Parathyroid adenoma (tissue), 2 donors: ENCODE results near the gene TRPV2.

Experiments used
- H2AFZ ChIP-seq: fragments of 300-600 bp; sonication (generic); one replicate; pipeline ENCODE4 v1.7.0; 2017; ENCODE audit warnings: antibody characterized with exemption, mild to moderate bottlenecking
- H3K27ac ChIP-seq: fragments of 300-600 bp; sonication (generic); one replicate; pipeline ENCODE4 v1.7.0; 2017
- H3K27me3 ChIP-seq: fragments of 300-600 bp; sonication (generic); one replicate; pipeline ENCODE4 v1.7.0; 2017; ENCODE audit warnings: low read length; ENCODE audit not compliant: control insufficient read depth, insufficient read depth
- H3K36me3 ChIP-seq: fragments of 300-600 bp; sonication (generic); one replicate; pipeline ENCODE4 v1.7.0; 2017; ENCODE audit warnings: low read length; ENCODE audit not compliant: control insufficient read depth, insufficient read depth
- H3K4me1 ChIP-seq: fragments of 300-600 bp; sonication (generic); one replicate; pipeline ENCODE4 v1.7.0; 2017; ENCODE audit warnings: control low read depth
- H3K4me2 ChIP-seq: fragments of 300-600 bp; sonication (generic); one replicate; pipeline ENCODE4 v1.7.0; 2017; ENCODE audit warnings: low read length
- H3K4me3 ChIP-seq: fragments of 300-600 bp; sonication (generic); one replicate; pipeline ENCODE4 v1.7.0; 2017; ENCODE audit warnings: low read depth, low read length
- H3K79me2 ChIP-seq: fragments of 300-600 bp; sonication (generic); one replicate; pipeline ENCODE4 v1.7.0; 2017; ENCODE audit warnings: control low read depth
- H3K9ac ChIP-seq: fragments of 300-600 bp; sonication (generic); one replicate; pipeline ENCODE4 v1.7.0; 2017; ENCODE audit warnings: mild to moderate bottlenecking
- H3K9me3 ChIP-seq: fragments of 300-600 bp; sonication (generic); one replicate; pipeline ENCODE4 v1.7.0; 2017; ENCODE audit warnings: low read length; ENCODE audit not compliant: control insufficient read depth
- TF ChIP-seq, protein P1 (sequence below): fragments of 300-600 bp; sonication (generic); IDR thresholded peaks from one replicate; pipeline ENCODE4 v1.7.0; 2017; ENCODE audit warnings: antibody characterized with exemption, mild to moderate bottlenecking
- donor health status: primary hyperparathyroidism.

TRPV2 gene

DNA sequence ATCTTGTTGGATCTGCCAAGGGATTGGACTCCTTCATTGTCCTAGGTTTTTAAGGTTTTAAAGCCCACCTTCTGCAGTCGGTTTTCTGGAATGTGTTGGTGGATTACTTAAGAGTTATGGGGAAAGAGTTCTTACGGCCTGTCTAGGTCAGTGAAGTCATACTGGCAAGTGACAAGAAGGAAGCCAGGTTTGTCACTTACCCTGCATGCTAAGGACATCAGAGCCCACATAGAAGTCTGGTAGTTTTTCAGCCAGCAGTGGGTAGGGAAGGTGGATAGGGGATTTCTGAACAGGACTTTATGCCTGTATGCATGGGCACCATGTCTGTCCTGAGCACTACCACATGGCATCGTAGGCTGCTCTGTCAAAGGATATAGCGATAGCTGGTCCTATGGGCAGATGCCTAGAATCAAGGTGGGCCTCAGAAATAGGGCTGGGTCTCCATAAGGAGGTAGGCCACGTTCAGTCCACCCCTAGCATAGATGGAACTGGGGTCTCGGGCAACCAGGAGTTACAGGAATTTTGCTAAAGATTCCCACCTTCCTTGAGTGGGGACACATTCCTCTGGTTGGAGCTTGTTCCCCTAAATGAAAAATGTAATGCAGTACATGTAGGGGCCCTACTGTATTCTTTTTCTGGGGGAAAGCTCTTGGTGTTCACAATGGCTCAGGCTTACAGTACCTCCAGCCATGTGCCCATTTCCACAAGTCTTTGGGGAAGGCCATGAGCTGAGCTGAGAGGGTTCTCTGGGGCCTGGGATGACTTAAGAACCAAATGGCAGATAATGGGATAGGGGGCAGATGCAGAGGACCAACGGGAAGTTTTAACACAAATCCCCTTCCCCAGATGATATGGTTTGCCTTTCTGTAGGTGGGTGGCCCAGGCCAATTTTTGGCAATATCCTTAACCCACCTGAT, 27.5 kb downstream of the TRPV2 start:
- Histone ChIP-seq H3K27me3 (no peaks in the 10 kb centered on the region), H3K9ac (no peak overlapping the region), H3K79me2 (peaks cover 13% of the 10 kb centered on the region), H3K4me3 (no peak overlapping the region), H3K9me3 (no peaks in the 10 kb centered on the region), H3K4me1 (peaks cover 13% of the 10 kb centered on the region), H3K27ac (no peak overlapping the region), H3K4me2 (no peak overlapping the region), H3K36me3 (no peaks in the 10 kb centered on the region), H2AFZ (no peak overlapping the region)
- TF ChIP-seq, protein P1, sequence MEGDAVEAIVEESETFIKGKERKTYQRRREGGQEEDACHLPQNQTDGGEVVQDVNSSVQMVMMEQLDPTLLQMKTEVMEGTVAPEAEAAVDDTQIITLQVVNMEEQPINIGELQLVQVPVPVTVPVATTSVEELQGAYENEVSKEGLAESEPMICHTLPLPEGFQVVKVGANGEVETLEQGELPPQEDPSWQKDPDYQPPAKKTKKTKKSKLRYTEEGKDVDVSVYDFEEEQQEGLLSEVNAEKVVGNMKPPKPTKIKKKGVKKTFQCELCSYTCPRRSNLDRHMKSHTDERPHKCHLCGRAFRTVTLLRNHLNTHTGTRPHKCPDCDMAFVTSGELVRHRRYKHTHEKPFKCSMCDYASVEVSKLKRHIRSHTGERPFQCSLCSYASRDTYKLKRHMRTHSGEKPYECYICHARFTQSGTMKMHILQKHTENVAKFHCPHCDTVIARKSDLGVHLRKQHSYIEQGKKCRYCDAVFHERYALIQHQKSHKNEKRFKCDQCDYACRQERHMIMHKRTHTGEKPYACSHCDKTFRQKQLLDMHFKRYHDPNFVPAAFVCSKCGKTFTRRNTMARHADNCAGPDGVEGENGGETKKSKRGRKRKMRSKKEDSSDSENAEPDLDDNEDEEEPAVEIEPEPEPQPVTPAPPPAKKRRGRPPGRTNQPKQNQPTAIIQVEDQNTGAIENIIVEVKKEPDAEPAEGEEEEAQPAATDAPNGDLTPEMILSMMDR, result no peak

DNA sequence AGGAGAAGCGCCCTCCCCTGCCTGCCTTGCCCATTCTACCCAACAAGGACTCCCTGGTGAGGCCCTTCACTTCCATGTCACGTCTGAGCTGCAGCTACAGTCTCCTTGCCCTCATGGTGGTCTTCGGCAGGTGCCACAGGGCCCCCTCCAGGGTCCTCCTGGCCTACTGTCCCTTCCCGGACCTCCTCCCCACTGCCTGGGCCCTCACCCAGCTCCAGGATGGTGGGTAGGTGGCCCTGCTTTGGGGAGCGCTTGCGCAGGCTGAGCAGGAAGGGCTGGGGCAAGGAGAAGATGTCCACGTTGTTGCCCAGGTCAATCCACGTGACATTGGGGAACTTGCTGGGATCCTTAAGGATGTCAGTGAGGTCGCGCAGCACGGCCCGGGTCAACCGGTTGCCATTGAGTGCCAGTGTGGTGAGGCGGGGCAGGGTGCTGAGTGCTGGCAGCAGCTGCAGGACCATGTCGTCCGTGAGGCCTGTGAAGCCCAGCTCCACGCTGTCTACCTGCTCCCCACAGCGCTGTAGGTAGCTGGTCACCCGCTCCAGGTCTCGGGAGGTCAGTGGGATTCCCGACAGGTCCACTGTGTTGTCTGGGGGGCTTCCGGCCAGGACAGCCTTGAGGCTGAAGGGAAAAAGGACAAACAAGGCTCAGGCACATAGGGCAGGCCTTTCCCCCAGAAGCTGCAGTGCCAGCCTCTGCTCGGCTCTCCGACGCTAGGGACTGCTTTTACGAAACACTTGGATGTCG, 28.3 kb downstream of the TRPV2 start:
- TF ChIP-seq, protein P1, result no peak
- no peak overlapping the region for H3K4me2 ChIP-seq
- H3K9ac ChIP-seq, result no peak overlapping the region
- peaks cover 13% of the 10 kb centered on the region for H3K79me2 ChIP-seq
- no peaks in the 10 kb centered on the region for H3K36me3 ChIP-seq
- no peaks in the 10 kb centered on the region for H3K9me3 ChIP-seq
- peaks cover 8% of the 10 kb centered on the region for H3K4me1 ChIP-seq
- H3K27ac ChIP-seq, result no peak overlapping the region
- no peaks in the 10 kb centered on the region for H3K27me3 ChIP-seq
- no peak overlapping the region for H3K4me3 ChIP-seq
- H2AFZ ChIP-seq, result no peak overlapping the region

DNA sequence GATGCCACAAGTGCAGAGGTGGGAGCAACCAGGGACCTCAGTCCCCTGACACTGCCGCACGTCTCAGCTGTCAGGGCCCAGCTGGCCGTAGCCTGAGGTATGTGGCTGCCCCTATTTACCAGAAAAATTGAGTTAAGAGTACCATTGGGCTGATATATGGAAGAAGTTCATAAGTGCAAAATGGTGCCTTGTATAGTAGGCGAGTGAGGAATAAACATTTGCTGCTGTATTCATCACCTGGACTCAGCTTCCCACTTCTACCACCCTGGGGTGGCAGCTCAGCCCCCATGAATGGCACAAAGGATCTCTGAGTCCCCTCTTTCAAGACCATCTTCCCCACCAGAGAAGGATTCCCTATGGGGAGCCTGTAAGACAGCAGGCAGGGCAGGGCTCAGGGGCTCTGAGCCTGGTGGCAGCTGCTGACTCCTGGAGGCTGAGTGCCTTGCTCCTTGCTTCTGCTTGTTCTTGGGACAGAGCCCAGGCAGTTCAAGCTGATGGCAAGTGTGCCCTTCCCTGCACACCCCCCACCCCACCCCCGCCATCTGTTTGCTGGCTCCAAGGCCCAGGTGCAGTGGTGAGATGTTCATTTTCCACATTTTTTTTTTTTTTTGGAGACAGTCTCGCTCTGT, 29.0 kb downstream of the TRPV2 start:
- H2AFZ ChIP-seq, result no peak overlapping the region
- H3K4me3 ChIP-seq, result no peak overlapping the region
- no peaks in the 10 kb centered on the region for H3K9me3 ChIP-seq
- no peaks in the 10 kb centered on the region for H3K27me3 ChIP-seq
- H3K79me2 ChIP-seq, result peaks cover 13% of the 10 kb centered on the region
- no peak overlapping the region for H3K4me2 ChIP-seq
- no peak overlapping the region for H3K27ac ChIP-seq
- no peaks in the 10 kb centered on the region for H3K36me3 ChIP-seq
- H3K4me1 ChIP-seq, result peaks cover 8% of the 10 kb centered on the region
- TF ChIP-seq, protein P1, result no peak
- no peak overlapping the region for H3K9ac ChIP-seq

DNA sequence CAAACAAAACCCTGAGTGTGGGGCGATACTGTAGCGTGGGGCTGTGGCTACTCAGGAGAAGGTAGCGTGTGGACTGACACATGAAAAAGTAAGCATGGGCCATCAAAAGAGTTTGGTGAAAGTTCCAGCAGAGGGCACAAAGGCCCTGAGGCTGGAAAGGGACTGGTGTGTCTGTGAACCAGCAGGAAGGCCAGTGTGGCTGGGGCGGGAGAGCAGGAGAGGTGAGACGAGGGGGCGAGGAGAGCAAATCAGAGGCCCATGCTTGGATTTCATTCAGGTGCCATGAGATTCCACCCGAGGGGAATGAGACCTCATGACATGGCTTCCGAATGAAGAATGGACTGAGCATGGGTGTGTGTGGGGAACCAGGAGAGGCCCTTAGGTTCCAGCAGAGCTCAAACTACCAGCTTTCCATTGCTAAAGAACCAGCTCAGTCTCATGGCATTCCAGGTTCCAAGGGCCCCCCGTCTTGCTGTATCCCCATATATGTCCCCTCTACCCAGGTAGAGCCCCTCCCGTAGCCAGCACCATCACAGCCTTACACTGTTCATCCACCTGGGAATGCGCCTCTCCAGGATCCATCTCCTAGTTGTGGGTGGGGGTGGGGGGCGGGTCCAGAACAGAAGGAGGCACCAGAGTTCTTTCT, 31.1 kb downstream of the TRPV2 start:
- no peak overlapping the region for H2AFZ ChIP-seq
- no peaks in the 10 kb centered on the region for H3K9me3 ChIP-seq
- TF ChIP-seq, protein P1, result no peak
- H3K9ac ChIP-seq, result no peak overlapping the region
- no peaks in the 10 kb centered on the region for H3K36me3 ChIP-seq
- no peak overlapping the region for H3K4me3 ChIP-seq
- peaks cover 2% of the 10 kb centered on the region for H3K79me2 ChIP-seq
- no peaks in the 10 kb centered on the region for H3K27me3 ChIP-seq
- H3K4me2 ChIP-seq, result no peak overlapping the region
- no peak overlapping the region for H3K27ac ChIP-seq
- H3K4me1 ChIP-seq, result peaks cover 3% of the 10 kb centered on the region
